GM19397 (cell line): Measurements from ENCODE around the gene COL4A2.

Experiments used
- ATAC-seq: cut with Tn5 transposase; IDR thresholded peaks from one replicate; pipeline ENCODE4 v1.9.1; 2021; ENCODE audit warnings: mild to moderate bottlenecking, moderate library complexity; ENCODE audit not compliant: unreplicated experiment

The COL4A2 gene

DNA sequence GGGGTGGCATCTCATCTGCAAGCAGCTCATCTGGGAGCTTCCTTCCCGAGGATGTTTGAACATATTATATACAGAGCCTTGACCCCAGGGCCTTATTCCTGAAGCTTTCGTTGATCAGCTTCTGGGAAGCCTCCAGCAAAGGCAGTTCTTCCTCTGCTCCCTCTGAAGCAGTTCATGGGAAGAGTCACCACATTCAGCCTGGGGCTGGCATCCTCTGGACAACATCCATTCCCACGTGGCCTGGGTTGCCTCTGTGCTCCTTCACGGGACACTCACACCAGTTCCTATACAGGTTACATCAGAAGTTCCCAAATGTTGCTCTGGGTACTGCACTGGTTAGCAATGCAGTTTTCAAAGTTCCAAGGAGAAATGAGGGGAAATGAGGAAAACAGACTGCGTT is 29.6 kb downstream of the COL4A2 start:
- no peak for ATAC-seq

DNA sequence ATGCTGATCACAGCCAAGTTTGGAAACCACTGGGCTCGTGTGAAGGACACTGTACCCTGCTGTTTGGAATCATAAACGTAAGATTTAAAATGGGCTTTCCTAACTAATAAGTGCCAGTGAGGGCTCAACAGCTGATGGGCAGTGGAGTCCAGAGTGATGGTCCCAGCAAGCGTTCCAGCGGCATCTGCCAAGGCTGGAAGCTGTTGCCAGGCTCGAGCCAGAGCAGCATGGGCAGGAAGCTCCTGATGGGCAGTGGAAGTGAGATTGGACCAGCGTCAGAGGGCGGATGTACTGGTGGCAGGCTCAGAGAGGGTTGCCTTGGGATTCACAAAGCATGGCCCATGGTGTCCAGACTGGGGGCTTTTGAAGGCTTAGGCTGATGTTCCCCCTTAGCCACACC is 30.2 kb downstream of the COL4A2 start:
- ATAC-seq: no peak

DNA sequence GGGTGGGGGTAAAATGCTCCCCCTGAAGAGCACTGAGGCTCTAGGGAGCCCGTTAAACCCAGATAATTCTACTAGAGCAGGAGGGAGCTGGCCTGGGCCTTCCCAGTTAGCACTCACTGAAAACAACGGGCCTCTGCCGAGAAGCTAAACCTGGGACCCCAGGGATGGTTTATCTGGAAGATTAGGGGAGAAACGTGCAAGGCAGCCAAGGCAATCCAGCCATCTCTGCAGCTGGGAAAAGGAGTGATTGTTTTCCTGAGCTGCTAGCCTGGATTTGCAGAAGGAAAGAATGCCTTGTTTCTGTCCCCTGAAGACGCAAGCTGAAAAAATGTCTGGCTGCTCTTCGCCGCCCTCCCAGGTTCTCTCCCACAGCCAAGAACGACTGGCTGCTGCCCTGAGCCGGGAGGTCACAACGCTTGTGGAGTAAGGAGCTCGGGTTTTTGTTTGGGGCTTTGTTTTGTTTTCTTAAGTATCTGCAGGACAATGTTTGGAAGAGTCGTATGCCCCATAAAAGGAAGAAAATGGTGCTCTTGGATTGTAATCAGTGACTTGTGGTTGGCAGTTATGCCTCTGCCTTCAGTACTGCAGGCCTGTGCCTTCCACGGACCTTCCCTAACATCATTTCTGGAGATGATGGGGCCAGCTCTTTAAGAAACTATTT is 31.5 kb downstream of the COL4A2 start:
- no peak for ATAC-seq

DNA sequence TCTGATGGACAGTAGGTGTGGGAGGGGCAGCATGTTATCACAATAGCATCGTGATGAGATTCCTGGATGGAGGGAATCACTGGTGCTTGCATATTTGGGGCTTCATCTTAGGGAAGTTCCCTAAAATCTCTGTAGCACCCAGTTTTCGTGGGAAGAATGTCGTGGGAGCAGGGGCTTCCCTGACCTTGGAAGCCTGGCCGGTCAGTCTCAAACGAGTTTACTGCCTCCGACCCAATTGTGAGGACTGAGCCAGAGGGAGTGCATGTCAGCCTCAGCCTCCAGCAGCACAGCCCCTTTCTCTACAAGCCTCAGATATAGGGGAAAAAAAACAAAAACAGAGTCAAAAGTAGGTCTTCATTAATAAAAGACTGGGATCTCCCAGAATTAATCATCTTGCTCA is 32.2 kb downstream of the COL4A2 start:
- ATAC-seq: no peak

DNA sequence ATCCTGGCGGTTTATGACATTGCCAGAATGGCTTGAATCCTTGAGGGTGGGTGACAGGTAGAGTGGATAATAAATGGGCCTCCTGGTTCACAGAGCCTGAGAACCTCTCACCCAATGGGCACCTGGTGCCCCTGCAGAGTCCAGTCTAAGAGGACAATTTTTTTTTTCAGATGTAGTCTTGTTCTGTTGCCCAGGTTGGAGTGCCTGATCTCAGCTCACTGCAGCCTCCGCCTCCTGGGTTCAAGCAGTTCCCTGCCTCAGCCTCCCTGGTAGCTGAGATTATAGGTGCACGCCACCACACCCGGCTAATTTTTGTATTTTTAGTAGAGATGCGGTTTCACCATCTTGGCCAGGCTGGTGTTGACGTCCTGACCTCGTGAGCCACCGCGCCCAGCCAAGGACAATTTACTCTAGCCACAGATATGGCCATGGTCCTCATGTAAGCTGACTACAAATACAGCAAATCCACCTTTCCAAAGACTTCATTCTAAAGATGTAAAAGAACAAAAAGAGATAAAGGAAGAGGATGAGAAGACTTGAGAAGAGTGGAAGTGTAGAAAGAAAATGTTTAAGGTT is 33.0 kb downstream of the COL4A2 start:
- ATAC-seq: no peak

DNA sequence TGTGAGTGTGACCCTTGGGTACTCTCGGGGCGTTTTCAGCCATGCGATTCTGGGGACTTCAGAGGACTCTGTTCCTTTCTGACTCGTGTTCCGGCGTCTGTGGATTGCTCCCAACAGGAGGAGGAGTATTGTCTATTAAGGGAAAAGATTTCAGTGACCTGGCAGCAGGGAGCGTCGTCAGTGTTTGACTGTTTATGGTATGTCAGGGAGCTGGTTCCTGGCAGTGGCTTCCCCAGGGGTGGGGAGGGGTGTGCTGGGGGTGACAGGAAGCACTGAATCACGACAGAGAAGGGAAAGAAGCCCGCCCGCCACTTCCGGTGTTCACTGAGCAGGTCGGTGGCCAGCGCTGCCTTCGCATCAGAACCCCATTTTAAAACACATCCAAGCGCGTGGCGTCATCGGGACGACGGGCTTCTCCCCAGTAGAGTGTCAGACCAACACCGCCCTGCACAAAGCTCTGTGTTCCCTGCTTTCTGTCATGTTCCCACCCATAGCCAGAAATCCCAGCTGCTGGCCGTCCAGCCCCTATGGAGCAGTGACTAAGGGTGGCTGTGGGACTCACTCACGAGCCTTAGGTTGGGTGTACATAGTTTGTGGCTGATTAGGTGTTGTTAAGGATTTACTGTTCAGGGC is 33.8 kb downstream of the COL4A2 start:
- ATAC-seq: peak; percentile 65

DNA sequence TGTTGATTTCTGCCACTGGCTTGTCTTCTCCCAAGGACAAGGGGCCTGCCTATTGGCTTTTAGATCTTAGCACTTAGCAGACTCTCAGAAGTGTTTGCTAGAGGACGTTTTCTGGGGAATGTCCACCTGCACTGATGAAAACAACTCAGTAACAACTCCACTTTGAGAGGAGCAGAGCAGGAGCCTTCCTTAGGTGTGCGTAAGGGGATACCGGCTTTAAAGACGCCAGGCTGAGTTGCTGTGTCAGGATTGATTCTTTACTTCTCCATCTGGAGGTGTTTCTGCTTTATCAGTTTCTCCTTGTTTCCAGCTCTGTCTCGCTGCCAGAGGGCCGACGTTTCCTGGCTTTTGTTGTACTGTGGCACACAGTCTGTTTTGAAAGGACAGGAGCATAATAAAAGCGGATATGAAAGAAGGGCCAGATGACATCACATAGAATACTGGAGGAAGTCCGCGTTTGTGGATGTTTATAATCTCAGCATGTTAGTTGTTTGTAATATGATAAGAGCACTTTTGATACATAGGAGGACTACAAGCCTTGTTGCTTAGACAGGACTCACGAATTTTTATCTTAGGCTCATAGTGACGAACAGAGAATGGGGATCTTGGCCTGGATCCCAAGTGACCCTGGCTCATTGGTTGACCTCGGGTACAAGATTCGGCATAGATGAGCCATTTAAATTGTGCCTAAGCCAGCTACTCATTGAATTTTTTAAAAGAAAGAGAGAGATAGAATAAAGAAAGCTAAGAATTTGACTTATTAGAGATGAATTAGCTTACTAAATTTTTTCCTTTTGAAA is 34.6 kb downstream of the COL4A2 start:
- ATAC-seq: peak; percentile 53

DNA sequence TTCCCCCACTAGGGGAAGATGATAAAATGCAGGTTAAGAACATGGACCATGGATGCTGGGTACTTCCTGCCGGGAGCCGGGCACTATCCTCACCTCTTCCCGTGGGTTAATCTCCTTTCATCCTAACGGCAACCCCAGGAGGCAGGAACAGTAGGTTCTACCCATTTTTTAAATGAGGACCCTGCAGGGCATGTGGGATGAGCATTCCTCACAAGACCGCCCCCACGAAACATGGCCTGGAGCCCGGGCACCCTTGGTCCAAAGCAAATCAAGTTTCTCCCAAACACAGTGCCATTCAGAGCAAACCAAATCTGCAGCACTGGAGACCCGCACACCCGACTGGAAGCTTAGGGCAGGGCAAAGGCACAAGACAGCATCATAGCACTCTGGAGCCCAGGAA is 35.4 kb downstream of the COL4A2 start:
- no peak for ATAC-seq

DNA sequence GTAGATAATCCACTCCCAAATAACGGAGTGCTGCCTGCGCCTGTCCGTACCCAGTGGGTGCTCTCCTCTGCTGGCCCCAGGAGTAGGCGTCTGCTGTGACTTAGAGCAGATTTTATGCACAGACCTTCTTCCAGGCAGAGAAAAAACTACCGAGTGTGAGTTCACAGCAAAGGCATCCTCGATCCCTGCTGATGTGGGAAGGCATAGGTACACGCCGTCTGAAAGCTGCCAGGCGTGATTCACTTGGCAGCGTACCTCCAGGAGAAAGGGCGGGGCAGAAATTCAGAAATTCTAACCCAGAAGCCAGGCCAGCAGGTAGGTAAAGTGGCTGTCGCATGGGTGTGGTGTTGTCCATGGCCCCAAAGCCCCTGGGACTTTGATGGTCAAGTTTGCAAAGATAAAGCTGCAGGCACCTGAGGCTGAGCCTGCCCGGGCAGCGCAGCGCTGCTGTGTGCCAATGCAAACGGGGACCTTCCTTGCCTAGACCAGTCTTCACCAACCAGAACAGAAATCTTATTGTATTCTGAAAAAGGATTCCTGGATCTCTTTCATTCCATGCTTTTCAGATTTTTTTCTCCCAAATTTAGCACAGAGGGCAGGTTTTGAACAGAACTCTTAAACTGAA is 36.3 kb downstream of the COL4A2 start:
- ATAC-seq: no peak

DNA sequence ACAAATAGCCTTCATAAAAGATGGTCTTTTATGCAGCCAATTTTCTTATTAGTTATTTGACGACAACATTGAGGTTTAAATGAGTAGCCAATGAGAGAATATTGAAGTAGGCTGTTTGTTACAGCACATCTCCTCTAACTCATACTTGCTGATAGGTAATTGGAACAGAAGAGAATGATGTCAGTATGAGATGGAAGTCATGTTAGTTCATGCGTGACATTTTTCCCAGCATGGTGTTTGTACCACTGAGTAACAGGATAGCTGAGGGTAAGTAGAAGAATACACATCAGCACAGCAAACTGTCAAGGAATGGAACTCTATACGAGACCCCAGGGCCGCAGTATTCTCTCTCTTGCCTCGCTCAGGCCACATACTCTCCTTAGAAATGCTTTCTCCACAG is 37.2 kb downstream of the COL4A2 start:
- ATAC-seq: no peak

DNA sequence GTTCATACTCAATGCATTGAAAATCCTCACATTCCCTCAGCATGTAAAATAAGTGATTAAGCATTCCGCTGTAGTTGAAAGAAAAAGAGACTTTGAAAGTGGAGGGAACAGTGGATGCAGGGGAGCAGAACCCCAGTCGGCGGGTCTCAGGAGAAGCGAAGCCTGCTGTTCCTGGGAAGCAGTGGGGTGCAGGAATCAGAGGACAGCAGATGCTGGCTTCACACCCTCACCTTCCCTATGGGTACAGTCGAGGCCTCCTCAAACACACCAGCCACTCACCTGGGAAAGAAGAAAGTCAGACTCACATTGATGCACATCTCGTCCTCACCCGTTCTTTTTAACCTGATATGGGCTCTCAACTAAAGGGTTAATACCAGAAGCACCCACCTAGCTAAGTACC is 38.2 kb downstream of the COL4A2 start:
- ATAC-seq: no peak

DNA sequence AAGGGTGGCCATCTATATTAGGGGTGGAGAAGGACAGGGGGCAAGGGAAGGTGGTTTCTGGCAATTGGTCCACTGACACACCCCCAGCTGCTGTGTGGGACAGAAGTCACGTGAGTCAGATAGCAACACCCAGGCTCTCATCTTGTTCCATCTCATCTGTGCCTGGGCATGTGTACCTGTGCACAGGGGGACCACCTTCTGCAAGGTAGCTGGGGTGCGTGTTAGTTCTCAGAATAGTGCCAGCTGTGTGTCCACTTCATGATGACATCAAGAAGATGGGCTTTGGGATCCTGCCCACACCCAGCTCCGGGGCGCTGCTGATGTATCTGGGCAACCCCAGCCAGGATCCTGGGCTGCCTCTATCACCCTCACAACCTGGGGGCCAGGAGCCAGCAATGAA is 38.6 kb downstream of the COL4A2 start:
- no peak for ATAC-seq

DNA sequence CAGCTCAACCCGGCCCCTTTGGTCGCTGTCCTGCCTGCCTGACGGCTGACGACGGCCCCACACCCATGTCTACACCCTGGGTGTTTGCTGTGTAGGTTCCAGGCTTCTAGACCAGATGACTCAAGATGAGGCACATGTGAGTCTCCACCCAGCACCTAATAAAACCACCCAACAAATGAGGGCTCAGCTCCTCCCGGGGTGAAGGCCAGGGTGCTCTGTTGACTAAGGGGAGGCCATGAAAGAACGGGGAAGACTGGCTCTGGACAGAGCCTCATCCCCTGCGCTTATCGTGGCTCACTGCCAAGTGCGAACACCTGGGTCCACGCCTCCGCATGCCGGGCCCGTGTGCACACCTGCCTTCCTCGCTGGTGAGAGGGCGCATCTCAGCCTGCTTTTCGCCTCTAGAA is 39.6 kb downstream of the COL4A2 start:
- no peak for ATAC-seq

DNA sequence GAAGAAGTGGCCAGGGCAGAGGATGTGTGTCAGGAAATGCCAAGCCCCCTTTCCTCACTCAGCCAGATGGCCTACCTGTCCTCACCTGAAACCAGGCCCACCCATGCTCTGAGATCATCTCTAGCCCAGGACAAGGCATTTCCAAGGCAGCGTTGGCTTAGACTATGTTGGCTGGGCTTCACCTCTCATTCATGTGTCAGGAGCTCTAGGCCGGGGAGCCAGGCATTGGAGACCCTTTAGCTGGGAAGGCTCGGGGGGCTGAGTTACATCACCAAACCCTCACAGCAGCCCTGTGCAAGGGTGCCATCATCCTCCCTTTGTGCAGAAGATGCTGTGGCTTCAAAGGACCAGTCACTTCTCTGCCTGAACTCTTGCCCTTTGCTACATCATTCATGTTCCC is 40.0 kb downstream of the COL4A2 start:
- no peak for ATAC-seq

DNA sequence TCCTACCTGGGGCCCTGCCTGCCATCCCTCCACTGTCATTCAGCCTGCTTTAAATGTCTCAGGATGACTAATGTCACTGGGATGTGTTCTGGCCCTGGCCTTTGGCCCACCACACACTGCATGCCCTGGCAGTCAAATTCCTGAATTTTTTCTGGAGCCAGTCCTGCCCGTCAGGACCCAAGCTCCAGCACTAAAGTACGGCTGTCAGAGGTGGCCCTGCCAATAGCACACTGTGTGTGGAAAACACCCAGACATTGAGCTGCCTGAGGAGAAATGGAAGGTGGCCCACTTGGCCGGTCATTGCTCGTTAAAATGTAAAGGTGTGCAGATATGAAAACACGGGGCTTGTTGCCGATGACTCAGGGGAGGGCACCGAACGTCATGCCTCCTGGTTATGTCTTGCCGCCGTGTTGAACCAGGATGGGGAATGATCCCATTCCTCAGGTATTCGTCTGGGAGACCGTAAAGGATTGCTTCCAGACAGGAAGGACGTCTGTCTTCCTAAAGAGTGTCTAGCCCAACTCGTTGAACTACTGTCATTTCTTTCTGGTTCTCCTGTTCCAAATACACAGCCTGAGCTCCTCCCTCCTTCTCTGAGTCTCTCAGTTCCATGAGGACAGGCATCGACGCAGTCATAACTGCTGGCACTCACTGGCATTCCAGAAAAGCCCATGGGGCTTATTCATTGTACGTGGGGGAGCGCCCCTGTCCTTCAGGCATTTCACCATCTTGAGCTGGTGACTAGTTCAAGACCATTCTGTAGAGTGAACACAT is 40.6 kb downstream of the COL4A2 start:
- ATAC-seq: no peak

DNA sequence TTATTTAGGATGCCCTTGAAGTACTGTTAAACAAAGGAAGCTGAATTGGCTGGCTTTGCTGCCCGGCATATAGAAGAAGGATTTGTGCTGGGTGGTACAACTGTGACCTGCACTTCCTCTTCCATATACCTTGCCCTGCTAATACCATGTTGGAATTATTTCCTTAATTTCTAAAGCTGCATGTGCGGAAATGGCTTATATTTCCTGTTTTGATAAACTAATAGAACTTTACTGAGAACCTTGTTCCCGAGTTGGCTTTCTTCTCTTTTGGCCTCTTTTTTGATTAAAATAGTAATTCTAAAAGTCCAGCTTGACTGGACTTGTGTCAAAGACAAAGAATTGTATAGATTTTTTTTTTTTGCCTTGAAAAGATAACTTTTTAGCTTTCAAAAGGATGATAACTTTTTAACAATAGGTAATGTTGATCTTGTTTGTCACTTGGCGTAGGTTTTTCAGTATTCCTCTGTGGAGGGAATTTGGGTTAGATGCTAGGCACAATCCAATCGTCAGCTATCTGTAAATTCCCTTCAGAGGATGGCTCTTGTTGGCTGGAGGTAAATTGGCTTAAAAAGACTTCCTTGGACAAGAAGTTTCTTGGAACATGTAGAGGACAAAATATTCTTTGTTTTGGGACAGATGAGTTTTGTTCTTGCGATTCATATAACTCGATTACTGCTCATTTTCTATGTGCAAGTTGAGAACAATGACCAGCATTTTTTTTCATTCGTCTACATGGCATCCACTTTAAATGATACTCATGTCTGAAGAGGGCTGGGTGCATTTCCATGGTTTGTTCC is 41.4 kb downstream of the COL4A2 start:
- no peak for ATAC-seq

DNA sequence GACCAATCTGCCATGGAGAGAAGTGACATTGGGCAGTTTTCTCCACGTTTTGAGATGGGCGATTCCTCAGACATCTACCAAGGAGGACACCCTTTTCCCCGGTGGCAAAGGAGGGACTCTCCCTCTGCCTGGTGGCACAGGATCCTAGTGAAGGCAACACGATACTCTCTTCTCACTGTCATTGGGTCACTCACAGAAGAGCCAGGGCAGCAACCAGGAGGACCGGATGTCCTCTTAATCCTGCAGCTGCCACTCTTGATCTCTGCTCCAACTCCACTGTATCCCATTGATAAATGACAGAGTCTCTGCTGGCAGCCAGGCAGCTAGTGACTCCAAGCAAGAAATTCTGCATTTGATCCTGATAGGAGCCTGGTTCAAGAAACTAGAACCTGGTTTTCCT is 42.2 kb downstream of the COL4A2 start:
- no peak for ATAC-seq

DNA sequence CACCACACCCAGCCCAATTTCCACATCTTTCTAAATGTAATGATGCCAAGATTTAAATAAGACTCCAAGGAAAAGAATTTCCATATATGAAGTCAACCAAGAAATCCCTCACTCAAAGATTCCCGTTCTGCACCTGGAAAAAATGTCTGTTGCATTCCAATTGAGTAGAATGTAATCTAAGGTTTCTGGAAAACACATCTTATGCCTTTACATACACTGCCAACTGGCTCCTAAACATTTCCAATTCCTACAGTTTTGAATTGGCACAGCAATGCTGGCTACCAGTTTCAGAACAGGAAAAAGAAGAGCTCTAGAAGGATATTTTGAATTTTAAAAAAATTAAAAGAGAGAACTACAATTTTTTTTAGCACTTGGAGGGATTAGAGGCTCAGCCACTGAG is 43.0 kb downstream of the COL4A2 start:
- ATAC-seq: no peak

DNA sequence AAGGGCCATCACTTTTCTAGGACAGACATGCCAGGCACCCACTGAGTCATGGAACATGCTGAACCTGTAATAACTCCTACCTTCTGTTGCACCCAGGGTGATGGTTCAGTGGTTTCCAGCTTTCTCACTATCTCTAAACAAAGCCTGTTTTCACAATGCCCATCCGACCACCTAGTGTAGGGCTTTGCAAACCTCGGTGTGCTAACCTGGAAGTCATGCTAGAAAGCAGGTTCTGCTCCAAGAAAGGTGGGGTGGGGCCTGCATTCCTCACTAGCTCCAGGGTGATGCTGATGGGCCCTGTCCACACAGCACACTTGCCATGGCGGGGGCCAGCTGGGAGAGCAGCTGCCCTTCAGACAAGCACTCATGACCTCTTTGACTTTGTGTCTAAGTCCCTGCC is 43.4 kb downstream of the COL4A2 start:
- no peak for ATAC-seq
